C4-2B (cell line): ENCODE results near the gene POC5.

ENCODE experiments used
- H3K27ac ChIP-seq: fragments of 450-650 bp; 2 replicates; pipeline ENCODE4 v1.5.1; 2017
- ZFX ChIP-seq: fragments of 450-650 bp; IDR thresholded peaks from 2 replicates; pipeline ENCODE4 v1.6.1; 2017
- TF ChIP-seq, protein P1 (sequence below): fragments of 450-650 bp; conservative IDR thresholded peaks from 2 replicates; pipeline ENCODE4 v1.5.1; 2017; ENCODE audit warnings: mild to moderate bottlenecking

POC5 gene

DNA sequence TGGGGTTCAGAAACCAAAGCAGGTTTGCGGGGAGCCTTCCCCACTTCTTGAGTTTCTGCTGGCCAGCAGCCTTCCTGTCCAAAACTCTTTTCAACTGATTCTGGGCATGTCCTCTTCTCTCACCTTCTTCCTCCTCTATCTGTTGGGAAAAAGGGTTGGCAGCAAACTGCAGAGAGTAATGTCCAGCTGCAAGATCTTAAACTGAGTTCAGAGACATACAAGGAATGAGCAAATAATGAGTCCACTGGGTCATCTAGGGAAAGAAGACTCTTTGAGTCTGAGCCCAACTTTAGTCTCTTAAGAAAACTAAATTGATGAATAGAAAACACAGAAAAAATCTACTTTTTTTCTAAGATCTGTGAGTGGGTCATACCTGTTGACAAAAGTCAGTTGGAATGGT, 89.4 kb downstream of the POC5 start:
- H3K27ac ChIP-seq, result no peak overlapping the region
- TF ChIP-seq, protein P1, sequence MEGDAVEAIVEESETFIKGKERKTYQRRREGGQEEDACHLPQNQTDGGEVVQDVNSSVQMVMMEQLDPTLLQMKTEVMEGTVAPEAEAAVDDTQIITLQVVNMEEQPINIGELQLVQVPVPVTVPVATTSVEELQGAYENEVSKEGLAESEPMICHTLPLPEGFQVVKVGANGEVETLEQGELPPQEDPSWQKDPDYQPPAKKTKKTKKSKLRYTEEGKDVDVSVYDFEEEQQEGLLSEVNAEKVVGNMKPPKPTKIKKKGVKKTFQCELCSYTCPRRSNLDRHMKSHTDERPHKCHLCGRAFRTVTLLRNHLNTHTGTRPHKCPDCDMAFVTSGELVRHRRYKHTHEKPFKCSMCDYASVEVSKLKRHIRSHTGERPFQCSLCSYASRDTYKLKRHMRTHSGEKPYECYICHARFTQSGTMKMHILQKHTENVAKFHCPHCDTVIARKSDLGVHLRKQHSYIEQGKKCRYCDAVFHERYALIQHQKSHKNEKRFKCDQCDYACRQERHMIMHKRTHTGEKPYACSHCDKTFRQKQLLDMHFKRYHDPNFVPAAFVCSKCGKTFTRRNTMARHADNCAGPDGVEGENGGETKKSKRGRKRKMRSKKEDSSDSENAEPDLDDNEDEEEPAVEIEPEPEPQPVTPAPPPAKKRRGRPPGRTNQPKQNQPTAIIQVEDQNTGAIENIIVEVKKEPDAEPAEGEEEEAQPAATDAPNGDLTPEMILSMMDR, result no peak
- no peak for TF ChIP-seq ZFX

DNA sequence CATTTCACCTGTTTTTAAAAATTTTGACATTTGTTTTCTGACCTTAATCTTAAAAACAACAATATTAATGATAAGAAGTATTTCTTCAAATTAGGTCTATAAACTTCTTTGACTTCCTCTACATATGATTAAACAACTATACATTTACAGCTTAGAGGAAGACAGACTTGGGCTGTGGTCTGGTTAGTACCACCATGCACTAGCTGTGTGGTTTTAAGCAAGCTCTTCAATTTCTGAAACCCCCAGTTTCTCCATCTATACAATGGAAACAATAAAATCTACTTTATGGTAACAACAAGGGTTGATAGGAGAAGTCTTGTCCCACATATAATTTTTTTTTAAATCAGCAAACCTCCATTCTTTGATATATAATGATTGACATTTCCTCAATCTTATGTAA, 90.3 kb downstream of the POC5 start:
- TF ChIP-seq, protein P1, result no peak
- TF ChIP-seq ZFX, result no peak
- no peak overlapping the region for H3K27ac ChIP-seq
